DOHH2 (cell line): ENCODE data around the gene IDUA.

Experiments used
- H3F3A ChIP-seq: fragments of 200-600 bp; sonication (generic), shearing (Covaris generic); 2 replicates; pipeline ENCODE4 v1.6.0; 2016; ENCODE audit warnings: antibody characterized with exemption, mild to moderate bottlenecking; ENCODE audit not compliant: control insufficient read depth, insufficient read depth
- H3K27ac ChIP-seq: fragments of 200-600 bp; sonication (generic); 2 replicates; pipeline ENCODE4 v1.5.1; 2014; ENCODE audit warnings: low read depth, mild to moderate bottlenecking, low read length, moderate library complexity
- H3K27me3 ChIP-seq: fragments of 200-600 bp; sonication (generic); 2 replicates; pipeline ENCODE4 v1.6.1; 2014; ENCODE audit warnings: mild to moderate bottlenecking, low read length, mixed read lengths; ENCODE audit not compliant: control insufficient read depth
- H3K36me3 ChIP-seq: fragments of 200-600 bp; sonication (generic); 2 replicates; pipeline ENCODE4 v1.6.1; 2014; ENCODE audit warnings: mild to moderate bottlenecking, low read length, moderate library complexity, mixed read lengths; ENCODE audit not compliant: control insufficient read depth
- H3K4me1 ChIP-seq: fragments of 200-600 bp; sonication (generic); 2 replicates; pipeline ENCODE4 v1.6.1; 2014; ENCODE audit warnings: mild to moderate bottlenecking, low read length, mixed read lengths; ENCODE audit not compliant: control insufficient read depth
- H3K4me2 ChIP-seq: fragments of 200-600 bp; sonication (generic); 2 replicates; pipeline ENCODE4 v1.6.0; 2014; ENCODE audit warnings: mild to moderate bottlenecking, low read length, moderate library complexity
- H3K4me3 ChIP-seq: fragments of 200-600 bp; sonication (generic); 2 replicates; pipeline ENCODE4 v1.5.1; 2014; ENCODE audit warnings: mild to moderate bottlenecking, low read length, mixed read lengths
- H3K79me2 ChIP-seq: fragments of 200-600 bp; sonication (generic); 2 replicates; pipeline ENCODE4 v1.6.1; 2014; ENCODE audit warnings: mild to moderate bottlenecking, low read length, mixed read lengths; ENCODE audit not compliant: control insufficient read depth
- H3K9me2 ChIP-seq: fragments of 200-600 bp; sonication (generic); replicated peaks from 2 replicates; pipeline ENCODE4 v1.6.1; 2014; ENCODE audit warnings: mild to moderate bottlenecking, low read length, mixed read lengths; ENCODE audit not compliant: control insufficient read depth
- H3K9me3 ChIP-seq: fragments of 200-600 bp; sonication (generic); 2 replicates; pipeline ENCODE4 v1.6.1; 2014; ENCODE audit warnings: antibody characterized with exemption, low read length, mixed read lengths; ENCODE audit not compliant: control insufficient read depth, insufficient read depth
- H4K20me1 ChIP-seq: fragments of 200-600 bp; sonication (generic); 2 replicates; pipeline ENCODE4 v1.6.0; 2014; ENCODE audit warnings: low read depth, mild to moderate bottlenecking, antibody characterized with exemption, low read length, moderate library complexity; ENCODE audit not compliant: control insufficient read depth, insufficient read depth
- EZH2phosphoT487 ChIP-seq: fragments of 200-600 bp; sonication (generic); IDR thresholded peaks from 2 replicates; pipeline ENCODE4 v1.6.1; 2017; ENCODE audit warnings: borderline replicate concordance, mild to moderate bottlenecking, antibody characterized with exemption, low read length, moderate library complexity, mixed read lengths
- TF ChIP-seq, protein P1 (sequence below): fragments of 200-600 bp; sonication (generic); IDR thresholded peaks from one replicate; pipeline ENCODE4 v1.5.1; 2014; ENCODE audit warnings: antibody characterized with exemption, mild to moderate bottlenecking, low read depth, low read length; ENCODE audit not compliant: poor library complexity, severe bottlenecking

The IDUA gene

DNA sequence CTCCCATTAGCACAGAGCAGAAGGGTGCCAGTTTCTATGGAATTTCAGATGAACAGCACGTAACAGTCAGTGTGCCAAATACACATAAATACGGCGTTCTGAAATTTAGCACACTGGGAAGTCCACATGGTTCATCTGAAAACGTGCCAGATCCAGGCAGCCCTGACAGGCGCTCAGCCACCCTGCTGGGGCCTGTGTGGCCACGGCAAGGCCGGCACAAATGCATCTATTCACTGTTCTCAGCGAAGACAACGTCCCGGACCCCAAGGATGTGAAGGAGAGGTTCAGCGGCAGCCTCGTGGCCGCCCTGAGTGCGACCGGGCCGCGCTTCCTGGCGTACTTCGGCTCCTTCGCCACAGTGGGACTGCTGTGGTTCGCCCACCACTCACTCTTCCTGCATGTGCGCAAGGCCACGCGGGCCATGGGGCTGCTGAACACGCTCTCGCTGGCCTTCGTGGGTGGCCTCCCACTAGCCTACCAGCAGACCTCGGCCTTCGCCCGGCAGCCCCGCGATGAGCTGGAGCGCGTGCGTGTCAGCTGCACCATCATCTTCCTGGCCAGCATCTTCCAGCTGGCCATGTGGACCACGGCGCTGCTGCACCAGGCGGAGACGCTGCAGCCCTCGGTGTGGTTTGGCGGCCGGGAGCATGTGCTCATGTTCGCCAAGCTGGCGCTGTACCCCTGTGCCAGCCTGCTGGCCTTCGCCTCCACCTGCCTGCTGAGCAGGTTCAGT lies 29.1 kb upstream of the IDUA start:
- H3K9me2 ChIP-seq, result no peaks in the 10 kb centered on the region
- H3K27ac ChIP-seq, result no peak overlapping the region
- H3F3A ChIP-seq, result no peaks in the 10 kb centered on the region

GRCh38 chr4:958314-958665 lies 28.6 kb upstream of the IDUA start:
- no peaks in the 10 kb centered on the region for H3K79me2 ChIP-seq
- no peaks in the 10 kb centered on the region for H3K27me3 ChIP-seq
- H3F3A ChIP-seq, result no peaks in the 10 kb centered on the region
- TF ChIP-seq EZH2phosphoT487, result no peak
- TF ChIP-seq, protein P1, sequence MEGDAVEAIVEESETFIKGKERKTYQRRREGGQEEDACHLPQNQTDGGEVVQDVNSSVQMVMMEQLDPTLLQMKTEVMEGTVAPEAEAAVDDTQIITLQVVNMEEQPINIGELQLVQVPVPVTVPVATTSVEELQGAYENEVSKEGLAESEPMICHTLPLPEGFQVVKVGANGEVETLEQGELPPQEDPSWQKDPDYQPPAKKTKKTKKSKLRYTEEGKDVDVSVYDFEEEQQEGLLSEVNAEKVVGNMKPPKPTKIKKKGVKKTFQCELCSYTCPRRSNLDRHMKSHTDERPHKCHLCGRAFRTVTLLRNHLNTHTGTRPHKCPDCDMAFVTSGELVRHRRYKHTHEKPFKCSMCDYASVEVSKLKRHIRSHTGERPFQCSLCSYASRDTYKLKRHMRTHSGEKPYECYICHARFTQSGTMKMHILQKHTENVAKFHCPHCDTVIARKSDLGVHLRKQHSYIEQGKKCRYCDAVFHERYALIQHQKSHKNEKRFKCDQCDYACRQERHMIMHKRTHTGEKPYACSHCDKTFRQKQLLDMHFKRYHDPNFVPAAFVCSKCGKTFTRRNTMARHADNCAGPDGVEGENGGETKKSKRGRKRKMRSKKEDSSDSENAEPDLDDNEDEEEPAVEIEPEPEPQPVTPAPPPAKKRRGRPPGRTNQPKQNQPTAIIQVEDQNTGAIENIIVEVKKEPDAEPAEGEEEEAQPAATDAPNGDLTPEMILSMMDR, result no peak
- H3K27ac ChIP-seq, result no peak overlapping the region
- H3K9me2 ChIP-seq, result no peaks in the 10 kb centered on the region
- no peaks in the 10 kb centered on the region for H3K4me1 ChIP-seq
- H4K20me1 ChIP-seq, result no peaks in the 10 kb centered on the region
- no peaks in the 10 kb centered on the region for H3K9me3 ChIP-seq
- no peaks in the 10 kb centered on the region for H3K36me3 ChIP-seq
- no peak overlapping the region for H3K4me2 ChIP-seq
- no peak overlapping the region for H3K4me3 ChIP-seq

More for the DNA sequence above, 29.1 kb upstream of the IDUA start:
- no peak overlapping the region for H3K4me3 ChIP-seq
- H3K36me3 ChIP-seq, result no peaks in the 10 kb centered on the region
- H3K4me2 ChIP-seq, result no peak overlapping the region
- no peaks in the 10 kb centered on the region for H3K27me3 ChIP-seq
- no peaks in the 10 kb centered on the region for H4K20me1 ChIP-seq
- H3K79me2 ChIP-seq, result no peaks in the 10 kb centered on the region
- H3K9me3 ChIP-seq, result no peaks in the 10 kb centered on the region
- TF ChIP-seq, protein P1, result no peak
- TF ChIP-seq EZH2phosphoT487, result no peak
- no peaks in the 10 kb centered on the region for H3K4me1 ChIP-seq

DNA sequence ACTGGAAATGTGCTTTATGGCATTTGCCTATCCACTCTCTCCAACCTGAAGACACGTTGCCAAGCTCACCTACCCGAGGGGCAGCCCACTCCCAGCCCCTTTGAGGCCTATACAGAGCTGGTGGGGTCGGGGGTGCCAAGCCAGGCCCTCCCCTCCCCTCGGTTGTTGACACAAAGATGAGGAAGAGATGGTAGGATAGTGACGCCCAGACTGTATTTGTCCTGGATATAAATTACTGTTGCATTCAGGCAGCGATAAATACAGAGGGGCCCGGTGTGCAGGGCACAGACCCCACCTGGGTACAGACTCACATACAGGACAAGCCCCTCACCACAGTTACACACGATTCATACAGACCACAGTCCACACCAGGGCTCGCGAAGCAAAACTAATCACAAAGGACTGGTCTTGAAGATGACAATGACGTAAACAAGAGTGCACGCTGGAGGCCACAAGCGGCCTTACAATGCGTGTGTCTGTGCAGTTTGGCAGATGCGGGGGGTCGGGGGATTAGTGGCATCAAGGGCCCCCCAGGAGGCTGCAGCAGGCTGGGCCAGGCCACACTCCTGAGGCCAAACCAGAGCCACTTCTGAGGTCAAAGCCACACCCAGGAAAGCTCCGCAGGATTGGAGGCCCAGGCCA lies 28.0 kb upstream of the IDUA start:
- no peak overlapping the region for H3K4me2 ChIP-seq
- no peaks in the 10 kb centered on the region for H3K27me3 ChIP-seq
- H3K9me2 ChIP-seq, result no peaks in the 10 kb centered on the region
- TF ChIP-seq EZH2phosphoT487, result no peak
- TF ChIP-seq, protein P1, result no peak
- no peaks in the 10 kb centered on the region for H3K9me3 ChIP-seq
- no peaks in the 10 kb centered on the region for H3K79me2 ChIP-seq
- H3K4me1 ChIP-seq, result no peaks in the 10 kb centered on the region
- H3F3A ChIP-seq, result no peaks in the 10 kb centered on the region
- H3K27ac ChIP-seq, result no peak overlapping the region
- H3K4me3 ChIP-seq, result no peak overlapping the region
- no peaks in the 10 kb centered on the region for H3K36me3 ChIP-seq
- H4K20me1 ChIP-seq, result no peaks in the 10 kb centered on the region; the same call in 1 of the 2 replicates
